ENCODE data around the gene NPFFR1.

GRCh38 chr10:70271996-70272924, 11.5 kb downstream of the NPFFR1 start:
- TF ChIP-seq, protein P1, sequence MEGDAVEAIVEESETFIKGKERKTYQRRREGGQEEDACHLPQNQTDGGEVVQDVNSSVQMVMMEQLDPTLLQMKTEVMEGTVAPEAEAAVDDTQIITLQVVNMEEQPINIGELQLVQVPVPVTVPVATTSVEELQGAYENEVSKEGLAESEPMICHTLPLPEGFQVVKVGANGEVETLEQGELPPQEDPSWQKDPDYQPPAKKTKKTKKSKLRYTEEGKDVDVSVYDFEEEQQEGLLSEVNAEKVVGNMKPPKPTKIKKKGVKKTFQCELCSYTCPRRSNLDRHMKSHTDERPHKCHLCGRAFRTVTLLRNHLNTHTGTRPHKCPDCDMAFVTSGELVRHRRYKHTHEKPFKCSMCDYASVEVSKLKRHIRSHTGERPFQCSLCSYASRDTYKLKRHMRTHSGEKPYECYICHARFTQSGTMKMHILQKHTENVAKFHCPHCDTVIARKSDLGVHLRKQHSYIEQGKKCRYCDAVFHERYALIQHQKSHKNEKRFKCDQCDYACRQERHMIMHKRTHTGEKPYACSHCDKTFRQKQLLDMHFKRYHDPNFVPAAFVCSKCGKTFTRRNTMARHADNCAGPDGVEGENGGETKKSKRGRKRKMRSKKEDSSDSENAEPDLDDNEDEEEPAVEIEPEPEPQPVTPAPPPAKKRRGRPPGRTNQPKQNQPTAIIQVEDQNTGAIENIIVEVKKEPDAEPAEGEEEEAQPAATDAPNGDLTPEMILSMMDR (conservative IDR thresholded peaks at IDR 0.05; ENCODE audit: low read depth, low read length), result no peak
- TF ChIP-seq EZH2 (IDR thresholded peaks at IDR 0.05; ENCODE audit: borderline replicate concordance, low read depth, low read length, poor library complexity, severe bottlenecking), result no peak
